OCI-LY3 (cell line): ENCODE measurements around the gene WDR45.

Experiments used
- H2AFZ ChIP-seq: fragments of 200-600, 300-600 bp; shearing (Covaris generic); 2 replicates; pipeline ENCODE4 v1.6.0; 2014; ENCODE audit warnings: antibody characterized with exemption, low read depth, low read length
- H3K27ac ChIP-seq: fragments of 200-600, 300-600 bp; sonication (generic); 2 replicates; pipeline ENCODE4 v1.5.1; 2014; ENCODE audit warnings: mild to moderate bottlenecking, low read length, moderate library complexity, mixed read lengths
- H3K27me3 ChIP-seq: fragments of 200-600, 300-600 bp; sonication (generic); 2 replicates; pipeline ENCODE4 v1.6.1; 2014; ENCODE audit warnings: low read depth, low read length, mixed read lengths
- H3K36me3 ChIP-seq: fragments of 200-600, 300-600 bp; sonication (generic); replicated peaks from 2 replicates; pipeline ENCODE3; 2014; ENCODE audit warnings: low read depth, low read length, mixed read lengths
- H3K4me1 ChIP-seq: fragments of 300-600, 200-600 bp; sonication (generic); 2 replicates; pipeline ENCODE4 v1.6.1; 2014; ENCODE audit warnings: low read length, mixed read lengths
- H3K4me2 ChIP-seq: fragments of 200-600, 300-600 bp; sonication (generic); 2 replicates; pipeline ENCODE4 v1.6.1; 2014; ENCODE audit warnings: low read length, mixed read lengths
- H3K4me3 ChIP-seq: fragments of 300-600, 200-600 bp; sonication (generic); 2 replicates; pipeline ENCODE4 v1.5.1; 2014; ENCODE audit warnings: antibody characterized with exemption, mild to moderate bottlenecking, low read length, moderate library complexity
- H3K79me2 ChIP-seq: fragments of 300-600, 200-600 bp; shearing (Covaris generic); 2 replicates; pipeline ENCODE4 v1.6.1; 2014; ENCODE audit warnings: mild to moderate bottlenecking, low read length, mixed read lengths
- H3K9ac ChIP-seq: fragments of 300-600, 200-600 bp; shearing (Covaris generic); 2 replicates; pipeline ENCODE4 v1.6.0; 2014; ENCODE audit warnings: mild to moderate bottlenecking, low read length, moderate library complexity
- H3K9me3 ChIP-seq: fragments of 200-600, 300-600 bp; shearing (Covaris generic); 2 replicates; pipeline ENCODE4 v1.6.1; 2014; ENCODE audit warnings: low read length, mixed read lengths; ENCODE audit not compliant: insufficient read depth
- H4K20me1 ChIP-seq: fragments of 200-600, 300-600 bp; sonication (generic); 2 replicates; pipeline ENCODE4 v1.6.1; 2016; ENCODE audit warnings: low read length, mixed read lengths; ENCODE audit not compliant: insufficient read depth
- EZH2phosphoT487 ChIP-seq: fragments of 200-600 bp; shearing (Covaris generic); IDR thresholded peaks from 2 replicates; pipeline ENCODE4 v1.6.1; 2018; ENCODE audit warnings: antibody characterized with exemption, mixed run types, low read depth
- TF ChIP-seq, protein P1 (sequence below): fragments of 200-600, 300-600 bp; sonication (generic); IDR thresholded peaks from 2 replicates; pipeline ENCODE4 v1.5.1; 2014; ENCODE audit warnings: antibody characterized with exemption, low read length, low read depth

Gene WDR45

DNA sequence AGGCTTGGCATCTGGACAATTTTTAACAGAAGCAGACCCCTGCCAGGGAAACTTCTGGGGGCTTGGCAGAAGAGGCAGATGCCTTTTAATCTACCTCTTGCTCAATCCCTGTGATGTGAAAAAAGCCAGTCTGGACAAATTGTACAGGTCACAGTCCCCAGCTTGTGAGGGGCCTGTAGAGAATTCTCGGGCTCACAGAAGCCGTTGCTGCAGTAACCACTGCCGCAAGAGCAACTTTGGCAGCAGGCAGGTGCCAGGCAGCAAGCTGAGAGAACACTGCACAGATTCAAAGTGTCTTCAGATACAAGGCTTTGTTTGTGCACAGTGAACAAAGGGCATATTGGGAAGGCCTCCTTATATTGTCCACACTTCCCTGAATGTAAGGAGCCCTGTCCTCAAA lies 32.1 kb upstream of the WDR45 start:
- no peak overlapping the region for H3K4me3 ChIP-seq
- no peaks in the 10 kb centered on the region for H3K4me1 ChIP-seq
- no peak overlapping the region for H3K9ac ChIP-seq
- H3K9me3 ChIP-seq, result no peaks in the 10 kb centered on the region
- H4K20me1 ChIP-seq, result no peaks in the 10 kb centered on the region
- no peak for TF ChIP-seq EZH2phosphoT487
- TF ChIP-seq, protein P1, sequence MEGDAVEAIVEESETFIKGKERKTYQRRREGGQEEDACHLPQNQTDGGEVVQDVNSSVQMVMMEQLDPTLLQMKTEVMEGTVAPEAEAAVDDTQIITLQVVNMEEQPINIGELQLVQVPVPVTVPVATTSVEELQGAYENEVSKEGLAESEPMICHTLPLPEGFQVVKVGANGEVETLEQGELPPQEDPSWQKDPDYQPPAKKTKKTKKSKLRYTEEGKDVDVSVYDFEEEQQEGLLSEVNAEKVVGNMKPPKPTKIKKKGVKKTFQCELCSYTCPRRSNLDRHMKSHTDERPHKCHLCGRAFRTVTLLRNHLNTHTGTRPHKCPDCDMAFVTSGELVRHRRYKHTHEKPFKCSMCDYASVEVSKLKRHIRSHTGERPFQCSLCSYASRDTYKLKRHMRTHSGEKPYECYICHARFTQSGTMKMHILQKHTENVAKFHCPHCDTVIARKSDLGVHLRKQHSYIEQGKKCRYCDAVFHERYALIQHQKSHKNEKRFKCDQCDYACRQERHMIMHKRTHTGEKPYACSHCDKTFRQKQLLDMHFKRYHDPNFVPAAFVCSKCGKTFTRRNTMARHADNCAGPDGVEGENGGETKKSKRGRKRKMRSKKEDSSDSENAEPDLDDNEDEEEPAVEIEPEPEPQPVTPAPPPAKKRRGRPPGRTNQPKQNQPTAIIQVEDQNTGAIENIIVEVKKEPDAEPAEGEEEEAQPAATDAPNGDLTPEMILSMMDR, result no peak
- H3K4me2 ChIP-seq, result no peak overlapping the region
- no peak overlapping the region for H3K27ac ChIP-seq
- no peak overlapping the region for H2AFZ ChIP-seq
- no peaks in the 10 kb centered on the region for H3K27me3 ChIP-seq
- no peaks in the 10 kb centered on the region for H3K79me2 ChIP-seq
- H3K36me3 ChIP-seq, result peaks cover 8% of the 10 kb centered on the region

DNA sequence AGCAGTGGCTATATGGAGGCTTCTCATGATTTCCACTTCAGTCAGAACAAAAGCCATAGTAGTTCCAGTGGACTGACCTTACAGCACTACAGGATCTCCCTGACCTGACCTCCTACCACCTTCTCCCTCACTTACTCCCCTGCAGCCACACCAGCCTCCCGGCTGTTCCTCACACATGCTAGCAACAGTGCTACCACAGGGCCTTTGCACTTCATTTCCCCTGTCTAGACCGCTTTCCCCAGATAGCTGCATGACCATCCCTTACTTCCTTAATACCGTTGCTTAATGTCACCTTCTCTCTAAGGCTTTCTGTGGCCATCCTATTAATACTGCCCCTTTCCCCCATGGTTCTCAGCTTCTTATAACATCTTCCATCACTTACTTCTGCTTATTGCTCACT lies 30.7 kb upstream of the WDR45 start:
- no peak overlapping the region for H2AFZ ChIP-seq
- peaks cover 8% of the 10 kb centered on the region for H3K36me3 ChIP-seq
- H3K4me3 ChIP-seq, result no peak overlapping the region
- no peak overlapping the region for H3K27ac ChIP-seq
- H3K79me2 ChIP-seq, result no peaks in the 10 kb centered on the region
- H3K4me1 ChIP-seq, result no peaks in the 10 kb centered on the region
- H3K9me3 ChIP-seq, result no peaks in the 10 kb centered on the region
- no peaks in the 10 kb centered on the region for H4K20me1 ChIP-seq
- TF ChIP-seq, protein P1, result no peak
- no peak for TF ChIP-seq EZH2phosphoT487
- no peaks in the 10 kb centered on the region for H3K27me3 ChIP-seq
- H3K4me2 ChIP-seq, result no peak overlapping the region
- no peak overlapping the region for H3K9ac ChIP-seq

DNA sequence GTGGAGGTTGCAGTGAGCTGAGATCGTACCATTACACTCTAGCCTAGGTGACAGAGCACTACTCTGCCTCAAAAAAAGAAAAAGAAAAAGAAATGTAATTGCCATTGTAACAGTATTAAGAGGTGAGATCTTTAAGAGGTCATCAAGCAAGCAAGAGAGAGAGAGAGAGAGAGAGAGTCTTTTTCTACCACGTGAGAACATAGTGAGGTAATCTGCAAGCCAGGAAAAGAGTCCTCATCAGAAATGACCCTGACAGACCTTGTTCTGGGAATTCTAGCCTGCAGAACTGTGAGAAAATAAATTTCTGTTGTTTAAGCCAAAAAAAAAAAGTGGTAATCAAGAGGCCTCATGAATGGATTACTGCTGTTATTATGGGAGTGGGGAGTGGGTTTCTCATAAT lies 29.0 kb upstream of the WDR45 start:
- no peaks in the 10 kb centered on the region for H3K27me3 ChIP-seq
- no peak overlapping the region for H3K9ac ChIP-seq
- no peak overlapping the region for H3K4me2 ChIP-seq
- H4K20me1 ChIP-seq, result no peaks in the 10 kb centered on the region
- H3K4me3 ChIP-seq, result no peak overlapping the region
- H3K9me3 ChIP-seq, result no peaks in the 10 kb centered on the region
- H3K36me3 ChIP-seq, result peaks cover 8% of the 10 kb centered on the region
- no peaks in the 10 kb centered on the region for H3K79me2 ChIP-seq
- TF ChIP-seq EZH2phosphoT487, result no peak
- TF ChIP-seq, protein P1, result no peak
- H2AFZ ChIP-seq, result no peak overlapping the region
- H3K4me1 ChIP-seq, result no peaks in the 10 kb centered on the region
- no peak overlapping the region for H3K27ac ChIP-seq

DNA sequence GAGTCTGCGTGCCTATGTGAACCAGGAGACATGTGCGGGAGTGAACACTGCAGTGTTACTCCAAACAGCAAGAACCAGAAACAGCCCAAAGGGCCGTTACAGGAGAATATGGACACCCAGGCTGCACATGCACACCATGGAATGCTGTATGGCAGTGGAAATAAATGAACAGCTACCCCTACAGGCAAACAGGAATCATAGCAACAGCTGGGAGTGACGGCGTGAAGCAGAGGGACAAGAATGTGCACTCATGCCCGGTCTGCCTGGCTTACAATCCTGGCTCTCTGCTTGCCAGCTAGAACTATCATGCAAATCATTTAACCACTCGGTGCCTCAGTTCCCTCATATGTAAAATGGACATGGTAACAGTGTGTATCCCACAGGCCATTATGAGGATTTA lies 27.2 kb upstream of the WDR45 start:
- Histone ChIP-seq H3K4me2 (no peak overlapping the region), H3K9me3 (no peaks in the 10 kb centered on the region), H3K9ac (no peak overlapping the region), H3K27me3 (no peaks in the 10 kb centered on the region), H3K79me2 (no peaks in the 10 kb centered on the region), H2AFZ (no peak overlapping the region), H3K4me1 (peaks cover under 1% of the 10 kb centered on the region; the same call in 1 of the 2 replicates), H3K4me3 (no peak overlapping the region), H3K27ac (no peak overlapping the region), H4K20me1 (no peaks in the 10 kb centered on the region), H3K36me3 (peaks cover 8% of the 10 kb centered on the region)
- TF ChIP-seq EZH2phosphoT487, result no peak
- TF ChIP-seq, protein P1, result peak; percentile 34; the same call in 1 of the 2 replicates
